Prostate gland (tissue), 2 donors: ENCODE measurements around the gene EXD3. TPM values are rescaled to one million over a fixed set of nuclear protein-coding genes. Genes with fewer than 3 reads are reported as not detected.

Experiments
- DNase-seq: peaks from one replicate; pipeline ENCODE4 v3.0.0-alpha.2; 2019; ENCODE audit warnings: low spot score
- H3K27ac ChIP-seq, 2 donors: fragments of 200-600 bp; sonication (generic); 2 replicates each; pipeline ENCODE4 v1.5.1; 2017 to 2019
- H3K27me3 ChIP-seq: fragments of 200-600 bp; sonication (generic); replicated peaks from 2 replicates; pipeline ENCODE4 v1.5.1; 2019; ENCODE audit not compliant: insufficient read depth
- H3K36me3 ChIP-seq, 2 donors: fragments of 200-600 bp; sonication (generic); 1 replicate in 1 of 2; 2 replicates in 1 of 2; pipeline versions ENCODE4 v1.5.1 to v1.8.1; 2017 to 2019
- H3K4me1 ChIP-seq: fragments of 200-600 bp; sonication (generic); replicated peaks from 2 replicates; pipeline ENCODE4 v1.5.1; 2019
- H3K4me3 ChIP-seq, 2 donors: fragments of 200-600 bp; sonication (generic); 2 replicates each; pipeline ENCODE4 v1.5.1; 2017 to 2019
- H3K9me3 ChIP-seq: fragments of 200-600 bp; sonication (generic); 2 replicates; pipeline ENCODE4 v1.5.1; 2017
- CTCF ChIP-seq, 4 experiments: fragments of 200-600 bp in 2 of 4; fragments of 450-650 bp in 2 of 4; sonication (generic) in 2 of 4; IDR thresholded peaks; 1 replicate in 3 of 4; 2 replicates in 1 of 4; pipeline ENCODE4 v1.5.1; 2016 to 2019; ENCODE audit warnings: antibody characterized with exemption in 4 of 4, mild to moderate bottlenecking in 2 of 4, moderate library complexity in 2 of 4
- POLR2A ChIP-seq: fragments of 450-650 bp; IDR thresholded peaks from one replicate; pipeline ENCODE4 v1.6.1; 2016; ENCODE audit warnings: antibody characterized with exemption, mild to moderate bottlenecking
- POLR2AphosphoS5 ChIP-seq: sonication (generic); formaldehyde crosslinking; IDR thresholded peaks from one replicate; pipeline ENCODE4 v1.6.1; 2017; ENCODE audit warnings: antibody characterized with exemption
- WGBS: methylation state at CpG from one replicate; pipeline ENCODE4 v1.1.5; 2018; 5-methylcytosine and 5-hydroxymethylcytosine counted together
- intact Hi-C: fragments of 100-400 bp; cut with DNase I; formaldehyde crosslinking; loops from one replicate; pipeline ENCODE4 v1.14.2; 2022
- total RNA-seq, 2 donors: library from RNA; depleted of rRNA; stranded (reverse); fragments of >200 nt; gene quantifications; one replicate each; pipeline ENCODE4 v1.1.0, GENCODE V29; 2016

The EXD3 gene
- total RNA-seq, 2 donors from 2014 or later: 32.6 to 44.8 TPM

DNA sequence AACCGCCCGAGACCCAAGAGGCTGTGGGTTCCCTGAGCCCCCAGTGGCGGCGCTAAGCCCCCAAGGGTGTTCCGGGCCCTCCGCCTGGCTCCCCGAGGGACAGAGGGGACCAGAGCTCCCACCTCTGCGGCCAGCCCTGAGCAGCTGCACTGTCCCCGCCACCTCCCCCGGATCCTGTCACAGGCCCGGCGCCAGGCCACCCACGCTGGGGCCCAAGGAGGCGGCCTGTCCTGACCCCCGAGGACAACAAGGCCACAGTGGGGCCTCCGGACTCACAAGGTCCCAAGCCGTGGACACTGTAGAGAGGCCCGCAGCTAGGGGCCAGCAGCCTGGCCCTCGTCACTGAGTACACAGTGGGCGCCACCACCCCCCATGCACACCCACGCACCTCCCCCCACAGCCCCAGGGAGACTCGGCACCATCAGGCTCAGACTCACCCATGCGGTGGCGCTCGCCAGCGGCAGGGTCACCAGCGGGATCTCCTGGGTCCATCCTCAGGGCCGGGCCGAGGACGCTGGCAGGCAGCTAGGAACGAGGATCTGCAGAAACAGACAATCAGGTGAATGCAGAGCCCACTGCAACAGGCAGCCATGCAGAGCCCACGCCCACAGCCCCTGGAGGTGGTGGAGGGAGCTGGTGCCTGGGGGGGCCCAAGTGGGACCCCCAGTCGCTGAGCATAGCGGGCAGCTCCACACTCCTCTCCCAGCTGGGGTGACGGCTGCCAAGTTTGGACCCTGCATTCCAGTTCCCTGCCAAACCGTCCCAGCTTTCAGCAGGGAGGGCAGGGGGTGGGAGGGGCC is 27.9 kb downstream of the EXD3 start:
- Histone ChIP-seq H3K36me3 (no peaks in the 10 kb centered on the region), H3K27me3 (no peaks in the 10 kb centered on the region), H3K9me3 (no peaks in the 10 kb centered on the region), H3K4me1 (no peaks in the 10 kb centered on the region), H3K4me3 (no peak overlapping the region), H3K27ac (no peak overlapping the region)
- WGBS: 83% methylated on average over 18 of the region's 36 CpGs
- intact Hi-C loops: no loop called here
- no peak for DNase-seq
- TF ChIP-seq POLR2A (no peak), CTCF (IDR thresholded peaks at IDR 0.05) (no peak), POLR2AphosphoS5 (no peak)

DNA sequence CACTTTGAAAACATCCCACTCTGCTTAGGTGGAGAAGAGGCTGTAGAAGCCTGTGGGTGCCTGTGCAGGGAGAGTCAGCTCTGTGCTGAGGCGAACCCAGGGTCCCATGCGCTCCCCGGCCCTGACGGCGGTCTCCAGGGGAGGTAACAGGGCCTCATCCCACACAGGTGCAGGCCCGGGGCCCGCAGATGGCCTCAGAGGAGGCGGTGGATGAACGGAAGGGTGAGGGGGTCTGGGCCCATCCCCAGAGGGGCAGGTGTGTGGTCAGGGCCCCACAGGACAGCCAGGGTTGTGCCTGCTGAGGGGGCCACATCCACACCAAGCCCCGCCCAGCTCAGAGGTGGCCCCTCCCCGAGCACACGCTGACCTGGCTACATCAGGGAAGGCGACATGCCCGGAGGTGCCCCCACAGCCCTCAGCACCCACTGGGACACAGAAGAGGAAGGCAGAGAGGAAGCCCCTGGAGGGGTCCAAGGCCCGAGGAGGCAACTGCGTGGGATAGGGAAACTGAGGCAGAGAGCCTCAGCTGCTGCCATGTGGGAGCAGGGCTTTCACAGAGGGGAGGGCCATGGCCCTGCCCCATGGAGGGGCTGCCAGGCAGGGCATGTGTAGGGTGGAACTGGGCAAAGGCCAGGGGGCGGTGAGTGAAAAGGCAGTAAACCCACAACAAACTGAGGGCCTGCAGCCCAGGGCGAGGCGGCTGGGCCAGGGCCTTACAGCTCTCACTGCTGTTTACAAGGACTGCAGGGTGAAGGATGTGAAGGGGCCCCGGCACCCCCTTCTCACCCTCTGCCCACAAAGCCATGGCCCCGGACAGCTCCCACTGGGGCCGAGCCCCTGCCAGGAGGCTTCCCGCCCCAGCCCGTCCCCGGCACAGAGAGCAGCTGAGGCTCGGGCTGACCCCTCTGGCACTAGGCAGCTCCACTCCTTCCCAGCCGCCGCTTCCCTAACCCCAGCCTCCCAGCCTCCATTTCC is 29.5 kb downstream of the EXD3 start:
- no peak for DNase-seq
- Histone ChIP-seq H3K9me3 (no peaks in the 10 kb centered on the region), H3K4me1 (no peaks in the 10 kb centered on the region), H3K27me3 (no peaks in the 10 kb centered on the region), H3K4me3 (no peak overlapping the region), H3K27ac (no peak overlapping the region), H3K36me3 (no peaks in the 10 kb centered on the region)
- intact Hi-C loops: no loop called here
- 95% methylated on average over 28 of the region's 28 CpGs for WGBS
- TF ChIP-seq CTCF (IDR thresholded peaks at IDR 0.05): no peak
- TF ChIP-seq POLR2A: no peak
- no peak for TF ChIP-seq POLR2AphosphoS5

GRCh38 chr9:137392232-137393007 is 30.5 kb downstream of the EXD3 start:
- intact Hi-C loops: no loop called here
- no peaks in the 10 kb centered on the region for H3K9me3 ChIP-seq
- no peaks in the 10 kb centered on the region for H3K4me1 ChIP-seq
- no peak for DNase-seq
- 95% methylated on average over 21 of the region's 23 CpGs for WGBS
- no peak overlapping the region for H3K27ac ChIP-seq
- no peak for TF ChIP-seq POLR2AphosphoS5
- no peak for TF ChIP-seq POLR2A
- no peak for TF ChIP-seq CTCF (IDR thresholded peaks at IDR 0.05)
- no peaks in the 10 kb centered on the region for H3K27me3 ChIP-seq
- no peaks in the 10 kb centered on the region for H3K36me3 ChIP-seq
- H3K4me3 ChIP-seq: no peak overlapping the region

GRCh38 chr9:137391411-137391754 is 31.6 kb downstream of the EXD3 start:
- intact Hi-C loops: no loop called here
- 69% methylated on average over 20 of the region's 22 CpGs for WGBS
- peak overlapping the region in 1 of 2 donors; percentile 6 for H3K27ac ChIP-seq

More at GRCh38 chr9:137391411-137391754, 31.6 kb downstream of the EXD3 start:
- Histone ChIP-seq H3K4me3 (no peak overlapping the region), H3K9me3 (no peaks in the 10 kb centered on the region), H3K36me3 (no peaks in the 10 kb centered on the region), H3K27me3 (no peaks in the 10 kb centered on the region), H3K4me1 (no peaks in the 10 kb centered on the region)
- DNase-seq: no peak
- TF ChIP-seq POLR2A (no peak), CTCF (IDR thresholded peaks at IDR 0.05) (no peak), POLR2AphosphoS5 (no peak)
